ENCODE measurements around the gene ANKMY1.

ANKMY1 gene

GRCh38 chr2:240602266-240603050, 44.7 kb upstream of the ANKMY1 start:
- no peak overlapping the region for H3K4me3 ChIP-seq (ENCODE audit: control insufficient read depth, low read depth, low read length)
- no peak for TF ChIP-seq CTCF (IDR thresholded peaks at IDR 0.05; ENCODE audit: control insufficient read depth, insufficient read depth, low read depth, low read length, missing control alignments)
- DNase-seq (ENCODE audit: low read depth) = no peak

GRCh38 chr2:240601831-240602160, 44.0 kb upstream of the ANKMY1 start:
- DNase-seq (ENCODE audit: low read depth) = no peak
- TF ChIP-seq CTCF (IDR thresholded peaks at IDR 0.05; ENCODE audit: control insufficient read depth, insufficient read depth, low read depth, low read length, missing control alignments) = no peak
- H3K4me3 ChIP-seq (ENCODE audit: control insufficient read depth, low read depth, low read length) = no peak overlapping the region

GRCh38 chr2:240601061-240601830, 43.5 kb upstream of the ANKMY1 start:
- DNase-seq (ENCODE audit: low read depth) = no peak
- no peak for TF ChIP-seq CTCF (IDR thresholded peaks at IDR 0.05; ENCODE audit: control insufficient read depth, insufficient read depth, low read depth, low read length, missing control alignments)
- H3K4me3 ChIP-seq (ENCODE audit: control insufficient read depth, low read depth, low read length) = no peak overlapping the region

GRCh38 chr2:240600451-240600961, 42.7 kb upstream of the ANKMY1 start:
- no peak overlapping the region for H3K4me3 ChIP-seq (ENCODE audit: control insufficient read depth, low read depth, low read length)
- no peak for TF ChIP-seq CTCF (IDR thresholded peaks at IDR 0.05; ENCODE audit: control insufficient read depth, insufficient read depth, low read depth, low read length, missing control alignments)
- DNase-seq (ENCODE audit: low read depth) = no peak

GRCh38 chr2:240599141-240599583, 41.4 kb upstream of the ANKMY1 start:
- TF ChIP-seq CTCF (IDR thresholded peaks at IDR 0.05; ENCODE audit: control insufficient read depth, insufficient read depth, low read depth, low read length, missing control alignments) = no peak
- no peak overlapping the region for H3K4me3 ChIP-seq (ENCODE audit: control insufficient read depth, low read depth, low read length)
- DNase-seq (ENCODE audit: low read depth) = no peak

GRCh38 chr2:240598311-240598911, 40.6 kb upstream of the ANKMY1 start:
- H3K4me3 ChIP-seq (ENCODE audit: control insufficient read depth, low read depth, low read length) = no peak overlapping the region
- TF ChIP-seq CTCF (IDR thresholded peaks at IDR 0.05; ENCODE audit: control insufficient read depth, insufficient read depth, low read depth, low read length, missing control alignments) = no peak
- no peak for DNase-seq (ENCODE audit: low read depth)

All from AG09309 (cell line).